SU-DHL-6 (cell line): ENCODE data around the gene CAMK4.

Source experiments
- H2AFZ ChIP-seq: fragments of 200-600 bp; sonication (generic); 2 replicates; pipeline ENCODE4 v1.6.1; 2014; ENCODE audit warnings: low read depth, mild to moderate bottlenecking, moderate library complexity, mixed read lengths, antibody characterized with exemption, low read length; ENCODE audit not compliant: severe bottlenecking
- H3F3A ChIP-seq: fragments of 200-600 bp; shearing (Covaris generic); 2 replicates; pipeline ENCODE4 v1.6.0; 2016; ENCODE audit warnings: antibody characterized with exemption, mild to moderate bottlenecking; ENCODE audit not compliant: insufficient read depth
- H3K27ac ChIP-seq: fragments of 200-600 bp; sonication (generic); 2 replicates; pipeline ENCODE4 v1.5.1; 2016; ENCODE audit warnings: low read depth, mild to moderate bottlenecking, low read length, moderate library complexity, mixed read lengths
- H3K27me3 ChIP-seq: fragments of 200-600 bp; sonication (generic), shearing (Covaris generic); 2 replicates; pipeline ENCODE4 v1.6.0; 2014; ENCODE audit warnings: mild to moderate bottlenecking, low read length
- H3K36me3 ChIP-seq: fragments of 200-600 bp; sonication (generic); 2 replicates; pipeline ENCODE4 v1.6.1; 2014; ENCODE audit warnings: mild to moderate bottlenecking, low read length, mixed read lengths
- H3K4me2 ChIP-seq: fragments of 300-600, 200-600 bp; shearing (Covaris generic), sonication (generic); 2 replicates; pipeline ENCODE4 v1.6.0; 2014; ENCODE audit warnings: low read length, low read depth, mild to moderate bottlenecking; ENCODE audit not compliant: poor library complexity, severe bottlenecking
- H3K4me3 ChIP-seq: fragments of 200-600 bp; sonication (generic); 2 replicates; pipeline ENCODE4 v1.5.1; 2014; ENCODE audit warnings: antibody characterized with exemption, low read length, mild to moderate bottlenecking, mixed read lengths; ENCODE audit not compliant: insufficient read depth, poor library complexity, severe bottlenecking
- H3K79me2 ChIP-seq: fragments of 200-600 bp; sonication (generic); 2 replicates; pipeline ENCODE4 v1.6.1; 2014; ENCODE audit warnings: mild to moderate bottlenecking, low read length, moderate library complexity; ENCODE audit not compliant: insufficient read depth
- H3K9ac ChIP-seq: fragments of 200-600 bp; sonication (generic); 2 replicates; pipeline ENCODE4 v1.7.0; 2014; ENCODE audit warnings: mild to moderate bottlenecking, low read length
- H3K9me2 ChIP-seq: fragments of 200-600 bp; sonication (generic); replicated peaks from 2 replicates; pipeline ENCODE4 v1.6.1; 2014; ENCODE audit warnings: low read length; ENCODE audit not compliant: insufficient read depth
- H3K9me3 ChIP-seq: fragments of 200-600 bp; sonication (generic); 2 replicates; pipeline ENCODE4 v1.6.1; 2014; ENCODE audit warnings: low read length, mixed read lengths; ENCODE audit not compliant: insufficient read depth
- H4K20me1 ChIP-seq: fragments of 200-600 bp; sonication (generic); 2 replicates; pipeline ENCODE4 v1.6.1; 2014; ENCODE audit warnings: low read depth, mild to moderate bottlenecking, antibody characterized with exemption, low read length, moderate library complexity, mixed read lengths
- EZH2phosphoT487 ChIP-seq: fragments of 200-600 bp; sonication (generic), shearing (Covaris generic); conservative IDR thresholded peaks from 2 replicates; pipeline ENCODE4 v1.6.1; 2018; ENCODE audit warnings: mild to moderate bottlenecking, antibody characterized with exemption, low read length, moderate library complexity, mixed read lengths
- TF ChIP-seq, protein P1 (sequence below): fragments of 200-600 bp; sonication (generic); IDR thresholded peaks from one replicate; pipeline ENCODE4 v1.5.1; 2017; ENCODE audit warnings: antibody characterized with exemption, mild to moderate bottlenecking, low read length, moderate library complexity; ENCODE audit not compliant: insufficient read depth, poor library complexity, severe bottlenecking

The CAMK4 gene

DNA sequence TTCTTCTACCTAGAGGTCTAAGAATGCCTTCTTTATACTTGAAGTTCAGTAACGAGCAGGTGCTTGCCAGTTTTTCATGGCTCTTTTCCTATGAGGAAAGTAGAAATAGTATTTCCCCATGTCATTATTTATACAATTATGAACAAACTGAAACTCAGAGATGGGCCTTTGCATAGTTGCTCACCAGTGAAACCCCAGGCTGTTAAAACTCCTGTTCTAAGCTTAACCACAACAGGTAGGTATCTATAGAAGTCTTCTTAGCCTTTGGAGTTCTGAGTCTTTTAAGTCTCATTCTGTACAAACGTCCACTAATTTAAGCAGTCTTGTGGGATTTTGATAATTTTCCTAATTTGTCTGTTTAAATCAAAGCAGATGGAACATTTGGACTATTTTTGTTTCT is 198.1 kb downstream of the CAMK4 start:
- Histone ChIP-seq H3K4me2 (no peak overlapping the region), H3K36me3 (no peaks in the 10 kb centered on the region), H4K20me1 (no peaks in the 10 kb centered on the region), H3K4me3 (no peak overlapping the region), H3K9me3 (no peaks in the 10 kb centered on the region), H3K79me2 (no peaks in the 10 kb centered on the region), H3K27me3 (no peaks in the 10 kb centered on the region), H3K9me2 (no peaks in the 10 kb centered on the region), H2AFZ (no peak overlapping the region), H3K27ac (no peak overlapping the region), H3K9ac (no peak overlapping the region), H3F3A (no peaks in the 10 kb centered on the region)
- TF ChIP-seq EZH2phosphoT487 = no peak
- TF ChIP-seq, protein P1, sequence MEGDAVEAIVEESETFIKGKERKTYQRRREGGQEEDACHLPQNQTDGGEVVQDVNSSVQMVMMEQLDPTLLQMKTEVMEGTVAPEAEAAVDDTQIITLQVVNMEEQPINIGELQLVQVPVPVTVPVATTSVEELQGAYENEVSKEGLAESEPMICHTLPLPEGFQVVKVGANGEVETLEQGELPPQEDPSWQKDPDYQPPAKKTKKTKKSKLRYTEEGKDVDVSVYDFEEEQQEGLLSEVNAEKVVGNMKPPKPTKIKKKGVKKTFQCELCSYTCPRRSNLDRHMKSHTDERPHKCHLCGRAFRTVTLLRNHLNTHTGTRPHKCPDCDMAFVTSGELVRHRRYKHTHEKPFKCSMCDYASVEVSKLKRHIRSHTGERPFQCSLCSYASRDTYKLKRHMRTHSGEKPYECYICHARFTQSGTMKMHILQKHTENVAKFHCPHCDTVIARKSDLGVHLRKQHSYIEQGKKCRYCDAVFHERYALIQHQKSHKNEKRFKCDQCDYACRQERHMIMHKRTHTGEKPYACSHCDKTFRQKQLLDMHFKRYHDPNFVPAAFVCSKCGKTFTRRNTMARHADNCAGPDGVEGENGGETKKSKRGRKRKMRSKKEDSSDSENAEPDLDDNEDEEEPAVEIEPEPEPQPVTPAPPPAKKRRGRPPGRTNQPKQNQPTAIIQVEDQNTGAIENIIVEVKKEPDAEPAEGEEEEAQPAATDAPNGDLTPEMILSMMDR = no peak

DNA sequence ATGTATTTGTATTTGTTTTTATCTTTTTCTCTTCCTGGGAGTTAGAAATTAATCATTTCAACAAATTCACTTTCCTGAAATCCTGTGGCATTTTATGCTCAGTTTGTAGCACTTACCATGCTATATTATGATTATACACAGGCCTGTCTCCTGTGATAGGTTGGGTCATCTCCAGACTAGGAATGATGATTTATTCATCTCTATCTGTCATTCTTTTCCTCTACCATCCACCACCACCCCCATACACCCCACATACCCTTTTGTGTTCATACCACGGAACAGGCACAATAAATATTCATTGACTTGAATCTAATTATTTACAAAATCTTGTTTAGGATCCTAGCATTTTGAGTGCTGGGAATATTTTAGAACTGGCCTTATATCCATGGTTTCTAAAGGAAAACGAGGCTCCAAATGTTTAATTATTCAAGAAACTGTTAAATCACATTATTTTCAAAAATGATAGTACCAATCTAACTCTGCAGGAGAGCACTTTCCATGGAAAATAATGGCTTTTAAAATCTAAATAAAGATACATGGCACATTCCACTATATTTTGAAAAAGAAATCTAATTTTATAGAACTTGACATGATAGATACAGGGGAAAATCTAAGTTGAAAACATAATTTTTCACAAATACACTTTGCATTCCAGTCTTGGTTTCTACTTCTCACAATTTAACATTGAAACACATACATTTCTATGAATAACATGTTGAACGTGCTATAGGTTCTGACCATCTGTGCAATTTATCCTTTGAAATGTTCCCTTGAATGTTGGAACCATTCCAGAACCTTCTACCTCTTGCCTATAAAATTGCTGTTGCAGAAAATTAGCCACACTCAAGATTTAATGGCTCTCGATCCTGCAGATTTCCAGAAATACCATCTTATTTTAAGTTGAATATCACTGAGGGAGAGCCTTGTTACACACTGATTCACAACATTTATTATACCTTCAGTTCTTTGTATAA is 198.8 kb downstream of the CAMK4 start:
- no peaks in the 10 kb centered on the region for H3K27me3 ChIP-seq
- no peak overlapping the region for H2AFZ ChIP-seq
- H3K9me3 ChIP-seq = no peaks in the 10 kb centered on the region
- no peak overlapping the region for H3K9ac ChIP-seq
- no peak overlapping the region for H3K4me2 ChIP-seq
- no peak overlapping the region for H3K4me3 ChIP-seq
- H3K9me2 ChIP-seq = no peaks in the 10 kb centered on the region
- H4K20me1 ChIP-seq = no peaks in the 10 kb centered on the region
- H3K36me3 ChIP-seq = no peaks in the 10 kb centered on the region
- no peak overlapping the region for H3K27ac ChIP-seq
- TF ChIP-seq, protein P1 = no peak
- TF ChIP-seq EZH2phosphoT487 = no peak
- H3K79me2 ChIP-seq = no peaks in the 10 kb centered on the region
- H3F3A ChIP-seq = no peaks in the 10 kb centered on the region

DNA sequence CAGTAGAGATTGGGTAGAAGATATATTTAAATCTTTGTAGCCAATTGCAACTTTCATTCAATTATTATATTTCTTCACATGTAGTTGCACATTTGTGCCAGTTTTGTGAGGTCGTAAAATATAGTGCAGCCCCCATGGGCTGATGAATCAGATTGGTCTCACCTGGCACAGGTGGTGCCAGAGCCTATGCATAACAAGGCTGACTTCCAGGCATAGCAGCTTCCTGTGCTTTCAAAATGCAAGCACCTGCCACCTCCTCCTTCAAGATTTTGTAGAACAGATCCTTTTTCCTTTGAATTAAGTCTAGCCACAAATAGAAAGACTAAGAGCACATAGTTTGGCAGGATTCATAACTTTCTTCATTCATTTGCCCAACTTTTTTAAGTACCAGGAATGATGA is 201.0 kb downstream of the CAMK4 start:
- Histone ChIP-seq H3K36me3 (no peaks in the 10 kb centered on the region), H3F3A (no peaks in the 10 kb centered on the region), H3K27ac (no peak overlapping the region), H2AFZ (no peak overlapping the region), H3K9me2 (no peaks in the 10 kb centered on the region), H3K27me3 (no peaks in the 10 kb centered on the region), H3K9ac (no peak overlapping the region), H3K79me2 (no peaks in the 10 kb centered on the region), H3K4me2 (no peak overlapping the region), H3K4me3 (no peak overlapping the region), H4K20me1 (no peaks in the 10 kb centered on the region), H3K9me3 (no peaks in the 10 kb centered on the region)
- TF ChIP-seq, protein P1 = no peak
